GM12875 (cell line): ENCODE measurements around the gene SDK1.
"Not testable (repeated sequence)": the region's sequence is repeated elsewhere in the genome, so short reads cannot be mapped to it uniquely, and the experiment has no call there.

Experiments
- H3K4me3 ChIP-seq: one replicate; pipeline ENCODE4 v1.5.1; 2011; ENCODE audit warnings: low read depth, low read length, control low read depth
- CTCF ChIP-seq: IDR thresholded peaks from 2 replicates; pipeline ENCODE4 v1.5.1; 2011; ENCODE audit warnings: low read depth, mild to moderate bottlenecking, control low read depth, inconsistent platforms, low read length, moderate library complexity, borderline replicate concordance; ENCODE audit not compliant: insufficient read depth

Gene SDK1

DNA sequence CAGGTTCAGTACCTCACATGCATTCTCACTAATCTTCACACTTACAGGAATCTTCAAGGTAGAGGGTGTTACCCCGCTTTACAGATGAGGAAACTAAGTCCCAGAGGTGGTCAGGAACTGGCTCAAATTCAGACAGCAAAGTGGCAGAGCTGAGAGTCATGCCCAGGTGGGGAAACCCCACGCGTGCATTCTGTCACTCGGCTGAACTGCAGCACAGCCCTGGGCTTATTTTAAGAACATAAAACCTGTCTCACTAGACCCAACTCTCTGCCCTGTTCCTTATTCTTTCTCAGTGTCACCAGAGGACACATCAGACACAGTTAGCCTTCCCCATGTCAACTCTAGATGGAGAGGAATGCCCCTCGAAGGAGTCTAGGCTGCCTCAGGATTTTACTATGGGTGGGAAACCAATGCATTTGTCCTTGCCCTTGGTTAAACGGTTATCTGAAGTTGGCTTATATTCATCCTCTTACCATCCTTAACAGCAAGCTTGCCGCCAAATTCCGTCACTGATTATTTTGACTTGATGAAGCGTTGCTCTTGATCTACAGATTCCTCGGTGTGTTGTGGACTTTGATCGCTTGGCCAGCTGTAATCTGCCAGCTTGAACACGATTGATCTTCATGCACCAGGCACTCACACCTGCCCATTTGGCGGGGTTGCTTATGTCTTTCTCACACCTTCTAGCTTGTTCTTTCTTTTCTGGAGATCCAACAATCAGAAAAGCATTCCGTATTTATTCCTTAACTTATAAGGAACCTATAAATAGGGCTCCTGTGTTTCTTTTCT is 627.9 kb downstream of the SDK1 start:
- TF ChIP-seq CTCF: no peak
- H3K4me3 ChIP-seq: no peak overlapping the region

GRCh38 chr7:3931843-3932242 is 630.8 kb downstream of the SDK1 start:
- no peak for TF ChIP-seq CTCF
- no peak overlapping the region for H3K4me3 ChIP-seq

DNA sequence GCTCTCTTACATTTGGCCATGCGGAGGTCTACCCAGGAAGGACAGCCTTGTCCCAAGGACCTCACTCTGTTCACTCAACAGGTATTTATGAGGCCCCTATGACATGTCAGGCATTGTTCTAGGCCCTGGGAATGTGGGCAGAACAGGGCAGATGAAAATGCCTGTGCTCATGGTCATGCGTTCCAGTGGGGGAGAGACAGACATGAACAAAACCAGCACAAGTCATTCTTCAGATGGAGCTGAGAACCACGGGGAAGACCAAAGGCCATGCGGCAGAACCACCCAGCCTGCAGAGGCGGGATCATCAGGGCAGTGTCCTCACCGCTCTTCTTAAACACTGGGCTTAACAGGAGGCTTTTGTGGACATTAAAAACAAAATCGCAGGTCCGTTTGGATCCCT is 636.1 kb downstream of the SDK1 start:
- H3K4me3 ChIP-seq: no peak overlapping the region
- no peak for TF ChIP-seq CTCF

- TF ChIP-seq CTCF: no peak
- H3K4me3 ChIP-seq: no peak overlapping the region
Observed at GRCh38 chr7:3937605-3938004, 636.6 kb downstream of the SDK1 start.

GRCh38 chr7:3941706-3942105 is 640.7 kb downstream of the SDK1 start:
- not testable (repeated sequence) for H3K4me3 ChIP-seq

DNA sequence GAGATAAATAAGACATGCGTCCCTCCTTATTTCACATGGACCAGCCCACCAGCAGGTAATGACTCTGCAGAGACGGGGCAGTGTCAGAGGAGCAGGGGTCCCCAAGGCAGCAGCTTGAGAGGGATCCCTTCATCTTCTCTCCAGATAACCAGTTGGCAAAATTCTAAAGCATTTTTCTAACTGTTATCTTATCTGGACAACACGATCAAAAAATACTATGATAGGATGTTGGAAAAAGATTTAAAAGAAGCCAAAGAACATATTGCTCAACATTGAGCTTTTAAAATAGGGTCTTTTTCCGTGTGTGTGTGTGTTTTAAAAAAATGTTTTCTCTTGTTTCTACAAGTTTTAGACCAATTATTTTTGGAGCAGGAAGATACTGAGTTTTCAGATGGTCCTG is 641.2 kb downstream of the SDK1 start:
- H3K4me3 ChIP-seq: no peak overlapping the region
- TF ChIP-seq CTCF: no peak

DNA sequence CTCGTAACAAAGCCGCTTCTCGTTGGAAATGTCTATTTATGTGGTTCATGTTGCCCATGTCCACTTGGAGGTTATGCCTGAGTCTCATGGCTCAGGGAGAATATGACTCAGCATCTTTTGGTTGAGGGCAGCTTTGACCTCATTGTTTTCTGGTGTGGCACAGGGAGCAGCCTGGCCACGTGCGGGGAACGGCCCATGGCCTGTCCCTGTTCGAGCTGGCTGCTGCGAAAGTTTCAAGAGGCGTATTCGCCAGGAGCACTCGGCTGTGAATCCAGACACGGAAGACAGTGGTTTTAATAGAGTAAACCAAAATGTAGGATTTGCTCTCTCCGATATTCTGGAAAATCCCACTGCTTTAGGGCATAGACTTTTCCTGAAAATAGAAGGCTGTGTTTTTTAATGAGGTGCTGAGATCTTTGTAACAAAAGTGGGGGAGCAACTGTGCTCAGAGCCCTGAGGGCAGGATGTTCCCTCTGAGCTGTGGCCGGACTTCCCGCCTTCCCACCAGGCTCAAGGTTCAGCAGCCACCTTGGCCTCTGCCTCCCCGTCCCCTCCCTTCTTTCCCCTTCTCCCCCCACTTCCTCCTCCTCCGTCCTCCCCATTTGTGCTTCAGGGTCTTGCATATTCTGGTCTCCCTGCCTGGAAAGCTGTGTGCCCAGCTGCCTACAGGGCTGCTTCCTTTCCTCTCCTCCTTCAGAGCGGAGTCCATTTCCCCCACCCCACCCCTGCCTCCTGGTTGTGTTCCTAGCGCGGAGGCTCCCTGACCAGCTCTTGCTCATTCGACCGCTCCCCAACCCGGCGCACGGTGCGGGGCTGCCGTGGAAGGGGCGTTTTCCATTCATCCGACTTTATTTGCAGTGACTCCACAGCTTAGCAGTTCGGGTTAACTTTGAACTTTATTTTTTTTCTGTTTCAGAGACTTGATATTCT is 642.0 kb downstream of the SDK1 start:
- H3K4me3 ChIP-seq: no peak overlapping the region
- no peak for TF ChIP-seq CTCF
